ENCODE results near the gene TMEM238L. TPM values are rescaled to one million over a fixed set of nuclear protein-coding genes. Genes with fewer than 3 reads are reported as not detected.

Gene TMEM238L
- total and polyA plus RNA-seq, 2 of the 13 experiments (the other 11 are each of a cell fraction or from before 2014, with no cell fraction given): not detected

- no peak overlapping the region for H3K4me3 ChIP-seq (replicated peaks in 1 of 3; ENCODE audit: insufficient read depth in 1 of 3, low read depth in 2 of 3, low read length in 3 of 3)
Measured at GRCh38 chr17:10792151-10792550, 11.7 kb downstream of the TMEM238L start.

More at GRCh38 chr17:10792151-10792550, 11.7 kb downstream of the TMEM238L start:
- CTCF ChIA-PET (ENCODE audit: low intra/inter-chr PET ratio, low total read pairs): no interaction called here
- Histone ChIP-seq H3K36me3 (replicated peaks in 1 of 2; ENCODE audit: control insufficient read depth in 1 of 2, insufficient read depth in 2 of 2, low read length in 2 of 2) (no peaks in the 10 kb centered on the region), H3K4me2 (ENCODE audit: low read depth, low read length) (no peak overlapping the region), H3K27ac (ENCODE audit: extremely low read length, insufficient read depth, low read length) (no peak overlapping the region), H3K27me3 (ENCODE audit: control insufficient read depth in 1 of 2, insufficient read depth in 2 of 2, low read length in 2 of 2) (no peaks in the 10 kb centered on the region), H3K79me2 (ENCODE audit: insufficient read depth, low read length) (no peaks in the 10 kb centered on the region), H4K20me1 (ENCODE audit: insufficient read depth, low read length) (no peaks in the 10 kb centered on the region), H2AFZ (ENCODE audit: low read length) (no peak overlapping the region), H3K4me1 (ENCODE audit: insufficient read depth, low read length) (peaks cover 12% of the 10 kb centered on the region), H3K9ac (ENCODE audit: insufficient read depth, low read depth, low read length) (no peak overlapping the region), H3K9me3 (ENCODE audit: low read length) (no peaks in the 10 kb centered on the region)
- POLR2A ChIA-PET: no interaction called here
- in situ Hi-C loops (cut with HindIII; ENCODE audit: extremely low pct_ligation_motif_present, low pct_unique_long_range_greater_than_20kb): no loop called here
- intact Hi-C loops (cut with micrococcal nuclease; ENCODE audit: unreplicated experiment): no loop called here
- TF ChIP-seq STAG1 (CRISPR knock-in tag; IDR thresholded peaks at IDR 0.05) (no peak), DMAP1 (CRISPR knock-in tag; IDR thresholded peaks at IDR 0.05) (no peak), ZFP62 (CRISPR knock-in tag; IDR thresholded peaks at IDR 0.05) (no peak), ZBTB4 (CRISPR knock-in tag; IDR thresholded peaks at IDR 0.05; ENCODE audit: borderline replicate concordance) (no peak), REPIN1 (CRISPR knock-in tag; IDR thresholded peaks at IDR 0.05; ENCODE audit: borderline replicate concordance, low read depth) (no peak), FOSL2 (CRISPR knock-in tag; IDR thresholded peaks at IDR 0.05) (no peak), PITX1 (CRISPR knock-in tag; IDR thresholded peaks at IDR 0.05) (no peak), ZNF432 (CRISPR knock-in tag; IDR thresholded peaks at IDR 0.05; ENCODE audit: borderline replicate concordance) (no peak), SRF (IDR thresholded peaks at IDR 0.05; ENCODE audit: low read depth, low read length) (no peak), IKZF1 (IDR thresholded peaks at IDR 0.05) (no peak), ISX (CRISPR knock-in tag; conservative IDR thresholded peaks at IDR 0.05) (no peak), TEAD2 (CRISPR knock-in tag; IDR thresholded peaks at IDR 0.05) (no peak), SRSF1 (optimal IDR thresholded peaks at IDR 0.05; ENCODE audit: low read depth, low read length) (no peak), ZMYM3 (CRISPR knock-in tag; IDR thresholded peaks at IDR 0.05) (no peak), HMGA1 (CRISPR knock-in tag; conservative IDR thresholded peaks at IDR 0.05) (no peak), MAF1 (CRISPR knock-in tag; IDR thresholded peaks at IDR 0.05; ENCODE audit: borderline replicate concordance) (no peak), ZNF510 (CRISPR knock-in tag; IDR thresholded peaks at IDR 0.05; ENCODE audit: low read depth) (no peak), SAP130 (CRISPR knock-in tag; IDR thresholded peaks at IDR 0.05; ENCODE audit: low read depth) (no peak), ADNP (CRISPR knock-in tag; IDR thresholded peaks at IDR 0.05) (no peak), ZNF589 (CRISPR knock-in tag; conservative IDR thresholded peaks at IDR 0.05) (no peak)
- FAIRE-seq (no peak), ATAC-seq (no peak; the same call in 2 of the 3 replicates), DNase-seq (ENCODE audit: low spot score) (no peak)
- 40% methylated on average over 1 of the region's 8 CpGs for WGBS (ENCODE audit: low lambda C conversion rate)
- BruUV-seq (replicated peaks): no TSS peak
